Adrenal gland (tissue), 12 donors: ENCODE results near the gene MTMR12. TPM values are rescaled to one million over a fixed set of nuclear protein-coding genes. Genes with fewer than 3 reads are reported as not detected.

ENCODE experiments used
- DNase-seq, 7 donors: peaks; one replicate each; pipeline ENCODE4 v3.0.0-alpha.2; 2019 to 2020
- H3K27ac ChIP-seq, 5 donors: fragments of 200-600 bp; sonication (generic) in 4 of 5; 1 replicate in 3 of 5; 2 replicates in 2 of 5; pipeline versions ENCODE4 v1.5.1 to v1.8.0; 2016 to 2020; ENCODE audit warnings: mild to moderate bottlenecking in 1 of 5
- H3K27me3 ChIP-seq: fragments of 200-600 bp; 2 replicates; pipeline ENCODE4 v1.8.0; 2021
- H3K36me3 ChIP-seq, 2 donors: fragments of 200-600 bp; replicated peaks in 1 of 2; 1 replicate in 1 of 2; 2 replicates in 1 of 2; pipeline versions ENCODE4 v1.5.1 to v1.8.0; 2018 to 2022
- H3K4me1 ChIP-seq, 2 donors: fragments of 200-600 bp; replicated peaks in 1 of 2; 1 replicate in 1 of 2; 2 replicates in 1 of 2; pipeline versions ENCODE4 v1.5.1 to v1.8.0; 2018 to 2021
- H3K4me3 ChIP-seq, 4 donors: fragments of 200-600 bp; sonication (generic) in 3 of 4; one replicate each; pipeline ENCODE4 v1.5.1; 2016 to 2018
- H3K9me3 ChIP-seq, 3 donors: fragments of 200-600 bp; sonication (generic) in 1 of 3; replicated peaks in 1 of 3; 1 replicate in 2 of 3; 2 replicates in 1 of 3; pipeline versions ENCODE4 v1.5.1 to v1.8.0; 2016 to 2021
- POLR2A ChIP-seq, 2 donors: fragments of 450-650 bp; IDR thresholded peaks; one replicate each; pipeline ENCODE4 v1.6.1; 2017; ENCODE audit warnings: antibody characterized with exemption in 2 of 2, mild to moderate bottlenecking in 2 of 2, moderate library complexity in 1 of 2
- WGBS, 4 donors: extraction: QIAGEN DNeasy Blood & Tissue Kit in 2 of 4; methylation state at CpG; one replicate each; pipeline versions ENCODE4 v1.1.5 to v1.1.7; 2013 to 2017; 5-methylcytosine and 5-hydroxymethylcytosine counted together
- intact Hi-C, 2 donors: fragments of 100-400 bp; cut with DNase I; formaldehyde crosslinking; loops; one replicate each; pipeline versions ENCODE4 v1.14.1 to v1.15.0; 2022 to 2023
- polyA plus RNA-seq, 3 donors: library from polyadenylated mRNA; stranded (reverse); fragments of 200-250 nt in 2 of 3; fragments of 350-450 nt in 1 of 3; fragmentation: Illumina TruSeq in 1 of 3; extraction: RNeasy Lipid Tissue Mini Kit (QIAGEN cat#74804) in 1 of 3; gene quantifications; one replicate each; pipeline ENCODE4 v1.2.3, GENCODE V29; 2013 to 2014
- total RNA-seq, 9 donors: library from RNA; depleted of rRNA in 4 of 9; stranded (reverse); fragments of >200 nt in 4 of 9; fragments of 120-200 nt in 1 of 9; fragmentation: NEBNext Ultra II Directional in 1 of 9; extraction: Animal tissue kit (Norgen Biotek cat#: 25700) in 1 of 9; gene quantifications; one replicate each; pipeline versions ENCODE4 v1.1.0 to v1.2.4, GENCODE V29; 2013 to 2023
- TF ChIP-seq, protein P1 (sequence below), 6 experiments: fragments of 450-650 bp in 4 of 6; fragments of 200-600 bp in 2 of 6; sonication (generic) in 1 of 6; IDR thresholded peaks; 1 replicate in 5 of 6; 2 replicates in 1 of 6; pipeline versions ENCODE4 v1.5.1 to v1.8.0; 2016 to 2021; ENCODE audit warnings: antibody characterized with exemption in 6 of 6, mild to moderate bottlenecking in 2 of 6, moderate library complexity in 1 of 6
- donor health status: healthy with polysubstance abuse.
- donor health status: Bipolar disorder and iron deficiency.
- donor health status: DM: yes; HTN: yes; CAD: no.
- donor health status: DM: no; HTN: no; CAD: no.
- donor health status: DM: no; HTN: no; CAD: no.
- donor health status: DM: yes; HTN: yes; CAD: no.

The MTMR12 gene
- total and polyA plus RNA-seq, 12 donors, result 4.5 to 30.7 (median 22.9) TPM

DNA sequence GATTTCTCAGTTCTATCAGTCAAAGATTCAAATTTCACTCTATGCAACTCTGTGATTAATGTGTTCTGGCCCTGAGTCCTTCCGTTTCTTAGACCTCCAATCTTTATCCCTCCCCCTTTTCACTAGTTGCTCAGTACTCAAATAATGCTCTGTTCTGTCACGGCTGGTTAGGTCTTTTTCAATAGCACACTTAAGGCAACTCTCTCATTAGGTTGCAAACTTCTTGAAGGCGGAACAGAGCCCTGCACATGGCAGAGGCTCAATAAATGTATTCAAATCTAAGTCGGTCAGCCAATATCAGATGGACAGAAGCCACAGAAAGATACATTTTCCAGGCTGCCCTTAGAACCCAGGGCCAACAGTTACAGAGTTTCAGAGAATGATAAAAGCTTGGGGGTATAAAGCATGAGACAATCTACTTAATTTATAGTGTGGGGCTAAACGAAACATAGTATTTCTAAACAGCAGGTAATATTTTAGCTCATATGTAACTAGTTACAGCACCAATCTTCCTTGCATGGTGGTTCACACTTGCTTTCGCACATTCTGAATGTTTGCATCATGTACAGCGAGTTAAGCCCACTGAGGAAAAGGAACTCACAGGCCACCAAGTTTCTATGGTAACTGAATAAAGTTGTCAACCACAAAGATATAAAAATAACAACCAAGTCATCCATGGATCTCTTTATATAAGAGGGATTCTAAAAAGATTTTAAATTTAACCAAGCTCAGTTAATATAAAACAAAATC, 71.5 kb downstream of the MTMR12 start:
- intact Hi-C loops, result no loop called here
- WGBS, 4 donors, result 82 to 87% (median 85%) methylated on average over 7 of the region's 7 CpGs
- Histone ChIP-seq H3K9me3 (no peaks in the 10 kb centered on the region), H3K4me1 (no peaks in the 10 kb centered on the region), H3K27ac (no peak overlapping the region), H3K4me3 (no peak overlapping the region), H3K27me3 (no peaks in the 10 kb centered on the region), H3K36me3 (peaks cover 0 to 17% of the 10 kb centered on the region in 2 donors)
- no peak for DNase-seq
- TF ChIP-seq, protein P1, sequence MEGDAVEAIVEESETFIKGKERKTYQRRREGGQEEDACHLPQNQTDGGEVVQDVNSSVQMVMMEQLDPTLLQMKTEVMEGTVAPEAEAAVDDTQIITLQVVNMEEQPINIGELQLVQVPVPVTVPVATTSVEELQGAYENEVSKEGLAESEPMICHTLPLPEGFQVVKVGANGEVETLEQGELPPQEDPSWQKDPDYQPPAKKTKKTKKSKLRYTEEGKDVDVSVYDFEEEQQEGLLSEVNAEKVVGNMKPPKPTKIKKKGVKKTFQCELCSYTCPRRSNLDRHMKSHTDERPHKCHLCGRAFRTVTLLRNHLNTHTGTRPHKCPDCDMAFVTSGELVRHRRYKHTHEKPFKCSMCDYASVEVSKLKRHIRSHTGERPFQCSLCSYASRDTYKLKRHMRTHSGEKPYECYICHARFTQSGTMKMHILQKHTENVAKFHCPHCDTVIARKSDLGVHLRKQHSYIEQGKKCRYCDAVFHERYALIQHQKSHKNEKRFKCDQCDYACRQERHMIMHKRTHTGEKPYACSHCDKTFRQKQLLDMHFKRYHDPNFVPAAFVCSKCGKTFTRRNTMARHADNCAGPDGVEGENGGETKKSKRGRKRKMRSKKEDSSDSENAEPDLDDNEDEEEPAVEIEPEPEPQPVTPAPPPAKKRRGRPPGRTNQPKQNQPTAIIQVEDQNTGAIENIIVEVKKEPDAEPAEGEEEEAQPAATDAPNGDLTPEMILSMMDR (IDR thresholded peaks at IDR 0.05), result no peak
- no peak for TF ChIP-seq POLR2A (IDR thresholded peaks at IDR 0.05)

DNA sequence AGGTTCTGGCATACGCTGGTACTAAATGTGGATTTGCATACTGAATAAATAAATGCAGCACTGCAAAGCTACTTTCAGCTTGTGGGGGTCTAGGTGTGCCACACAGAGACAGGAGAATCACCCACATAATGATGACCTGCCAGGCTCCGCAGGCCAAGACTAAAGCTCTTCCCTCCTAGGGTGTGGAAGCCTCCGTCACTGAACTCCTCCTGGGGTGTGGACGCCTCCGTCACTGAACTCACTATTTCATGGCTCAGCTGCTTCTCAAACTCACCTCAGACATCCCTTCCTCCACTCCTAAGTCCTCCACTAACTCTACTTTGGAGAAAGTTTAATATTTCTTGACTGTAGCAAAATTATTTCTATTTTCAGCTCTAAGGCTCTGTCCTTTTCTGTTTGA, 73.4 kb downstream of the MTMR12 start:
- Histone ChIP-seq H3K4me1 (peaks cover 3 to 4% of the 10 kb centered on the region in 2 donors), H3K9me3 (no peaks in the 10 kb centered on the region), H3K36me3 (peaks cover 0 to 27% of the 10 kb centered on the region in 2 donors), H3K27ac (no peak overlapping the region), H3K4me3 (no peak overlapping the region), H3K27me3 (no peaks in the 10 kb centered on the region)
- WGBS, 4 donors, result 92 to 98% (median 94%) methylated on average over 5 of the region's 5 CpGs
- DNase-seq, result no peak
- TF ChIP-seq, protein P1 (IDR thresholded peaks at IDR 0.05), result no peak
- TF ChIP-seq POLR2A (IDR thresholded peaks at IDR 0.05), result no peak
- intact Hi-C loops, result loop anchor here in 1 of 2 donors (10.0 kb wide), 1 partner anchor 375 kb away; no protein-coding TSS in a partner anchor

DNA sequence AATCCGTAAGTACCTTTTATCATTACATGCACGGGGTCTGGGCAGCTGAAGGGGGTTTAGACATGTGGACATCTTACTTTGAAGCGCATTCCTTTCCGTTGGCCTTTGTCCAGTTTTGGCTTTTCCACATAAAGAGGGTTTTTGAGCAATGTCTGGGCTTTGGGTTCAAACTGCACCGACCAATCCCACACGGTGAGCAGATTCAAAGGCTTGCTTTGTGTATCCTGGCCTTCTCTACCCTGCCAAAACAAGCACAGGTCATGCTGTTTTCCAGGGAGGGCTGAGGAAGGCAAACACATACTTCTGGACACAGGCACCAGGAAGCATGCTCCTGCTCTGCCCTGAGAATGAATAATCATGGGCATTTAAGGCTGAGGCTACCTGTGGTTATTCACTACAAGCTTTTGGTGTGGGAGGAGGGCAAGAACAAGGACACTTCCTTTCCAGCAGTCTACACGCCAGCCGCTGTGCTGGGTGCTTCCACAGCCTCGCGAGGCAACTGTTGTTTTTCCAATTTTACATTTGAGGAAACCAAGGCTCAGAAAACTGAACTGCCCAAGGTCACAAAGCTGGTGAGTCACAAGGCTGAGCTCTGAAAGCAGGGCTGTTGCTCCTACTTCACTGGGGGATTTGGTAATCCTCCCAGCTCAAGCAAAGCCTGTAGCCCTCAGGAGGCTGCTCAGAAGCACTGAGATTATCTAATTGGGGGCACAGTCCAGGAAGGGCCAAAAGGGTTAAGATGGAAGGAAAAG, 78.9 kb downstream of the MTMR12 start:
- Histone ChIP-seq H3K36me3 (peaks cover 0 to 32% of the 10 kb centered on the region in 2 donors), H3K4me3 (peak overlapping the region in 1 of 4 donors; percentile 10), H3K9me3 (no peaks in the 10 kb centered on the region), H3K27me3 (no peaks in the 10 kb centered on the region), H3K27ac (peak overlapping the region; percentile 20 to 89 (median 69)), H3K4me1 (peaks cover 19 to 33% of the 10 kb centered on the region in 2 donors)
- intact Hi-C loops, result loop anchor here (2.0 to 10.0 kb wide), 3 partner anchors 93 to 381 kb away; no protein-coding TSS in a partner anchor
- 42 to 56% (median 45%) methylated on average over 9 to 10 of the region's 10 CpGs for WGBS, 4 donors
- TF ChIP-seq, protein P1 (IDR thresholded peaks at IDR 0.05), result no peak
- TF ChIP-seq POLR2A (IDR thresholded peaks at IDR 0.05), result peak in 1 of 2 donors; percentile 33
- peak; percentile 58 to 79 (median 74) for DNase-seq

DNA sequence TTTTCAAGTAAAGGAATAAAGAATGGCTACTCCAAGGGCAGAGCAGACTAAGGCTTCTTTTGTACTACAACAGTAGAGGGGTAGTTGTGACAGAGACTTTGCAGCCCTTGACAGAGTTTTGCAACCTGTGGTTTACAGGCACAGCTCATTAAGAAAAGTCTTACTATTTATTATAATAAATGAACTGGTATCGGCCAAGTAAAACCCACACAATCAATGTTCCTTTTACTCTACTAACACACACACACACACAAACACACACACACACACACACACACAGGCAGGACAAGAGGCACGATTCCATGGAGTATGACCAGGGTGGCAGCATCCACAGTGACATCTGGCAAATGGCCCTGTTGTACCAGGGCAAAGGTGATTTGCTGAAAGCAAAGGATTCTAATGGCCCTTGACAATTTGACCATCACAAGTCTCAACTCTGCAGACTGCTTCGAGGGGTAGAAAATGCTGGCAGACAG, 79.5 kb downstream of the MTMR12 start:
- no peaks in the 10 kb centered on the region for H3K27me3 ChIP-seq
- H3K4me3 ChIP-seq, result no peak overlapping the region
- H3K4me1 ChIP-seq, result peaks cover 19 to 33% of the 10 kb centered on the region in 2 donors
- intact Hi-C loops, result loop anchor here (2.0 to 10.0 kb wide), 3 partner anchors 94 to 382 kb away; no protein-coding TSS in a partner anchor
- DNase-seq, result peak in 4 of 7 donors; percentile 22 to 40 (median 29)
- no peaks in the 10 kb centered on the region for H3K9me3 ChIP-seq
- WGBS, 4 donors, result 46 to 61% (median 55%) methylated on average over 2 to 3 of the region's 3 CpGs
- TF ChIP-seq POLR2A (IDR thresholded peaks at IDR 0.05), result no peak
- TF ChIP-seq, protein P1 (IDR thresholded peaks at IDR 0.05), result no peak
- H3K27ac ChIP-seq, result peak overlapping the region; percentile 20 to 89 (median 69)
- H3K36me3 ChIP-seq, result peaks cover 0 to 28% of the 10 kb centered on the region in 2 donors
